H1 (cell line): Measurements from ENCODE around the gene GPC1. TPM values are rescaled to one million over a fixed set of nuclear protein-coding genes. Genes with fewer than 3 reads are reported as not detected.

Source experiments
- CTCF ChIA-PET: fragments of 300-600 bp; sonication (Branson Sonifier 250); formaldehyde crosslinking; loops from one replicate; lab custom pipeline; 2021; ENCODE audit not compliant: partially characterized antibody; lab: Charles Lee
- POLR2A ChIA-PET: fragments of 300-600 bp; sonication (Branson Sonifier 250); formaldehyde crosslinking; loops from one replicate; lab custom pipeline; 2021; ENCODE audit warnings: inconsistent platforms; ENCODE audit not compliant: partially characterized antibody; lab: Charles Lee
- DNase-seq, 2 experiments: peaks; one replicate each; pipeline versions ENCODE4 v3.0.0 to v3.0.0-alpha.2; 2010 to 2022; ENCODE audit warnings: low spot score in 2 of 2, low read depth in 1 of 2, mixed read lengths in 1 of 2
- FAIRE-seq: peaks from 2 replicates; lab custom pipeline; 2011; peaks lifted over from hg19 to GRCh38; lab: Jason Lieb, UNC
- H2AFZ ChIP-seq: 2 replicates; pipeline ENCODE4 v1.8.1; 2012; ENCODE audit warnings: low read length, inconsistent platforms
- H2AK5ac ChIP-seq: 2 replicates; pipeline ENCODE4 v1.6.1; 2013; ENCODE audit warnings: low read depth, low read length
- H2BK120ac ChIP-seq: replicated peaks from 2 replicates; pipeline ENCODE3; 2013; ENCODE audit warnings: low read depth, low read length, inconsistent platforms
- H2BK12ac ChIP-seq: 2 replicates; pipeline ENCODE4 v1.6.1; 2013; ENCODE audit warnings: low read depth, low read length
- H2BK15ac ChIP-seq: 2 replicates; pipeline ENCODE4 v1.6.1; 2013; ENCODE audit warnings: low read length
- H2BK20ac ChIP-seq: 2 replicates; pipeline ENCODE4 v1.6.1; 2013; ENCODE audit warnings: low read length
- H2BK5ac ChIP-seq: 2 replicates; pipeline ENCODE4 v1.6.1; 2013; ENCODE audit warnings: low read depth, low read length
- H3K14ac ChIP-seq: 2 replicates; pipeline ENCODE4 v1.6.1; 2013; ENCODE audit warnings: inconsistent platforms; ENCODE audit not compliant: insufficient read length
- H3K18ac ChIP-seq: 2 replicates; pipeline ENCODE4 v1.6.1; 2013; ENCODE audit warnings: low read length; ENCODE audit errors: extremely low read depth
- H3K23ac ChIP-seq: 2 replicates; pipeline ENCODE4 v1.6.1; 2013; ENCODE audit warnings: inconsistent platforms; ENCODE audit not compliant: insufficient read length
- H3K23me2 ChIP-seq: 2 replicates; pipeline ENCODE4 v1.6.1; 2013; ENCODE audit warnings: low read depth, low read length
- H3K27ac ChIP-seq: 2 replicates; pipeline ENCODE4 v1.6.1; 2011; ENCODE audit warnings: low read depth, low read length, inconsistent platforms
- H3K27me3 ChIP-seq, 4 experiments: replicated peaks in 1 of 4; 1 replicate in 1 of 4; 2 replicates in 3 of 4; pipeline versions ENCODE4 v1.6.1 to v1.8.1; 2011 to 2013; ENCODE audit warnings: low read length in 3 of 4, mild to moderate bottlenecking in 3 of 4, inconsistent platforms in 2 of 4, mixed read lengths in 2 of 4, moderate library complexity in 1 of 4; ENCODE audit not compliant: control insufficient read depth in 3 of 4, insufficient read depth in 3 of 4; ENCODE audit errors: extremely low read depth in 1 of 4
- H3K36me3 ChIP-seq, 4 experiments: 2 replicates each; pipeline versions ENCODE4 v1.6.1 to v1.8.1; 2011 to 2013; ENCODE audit warnings: mild to moderate bottlenecking in 4 of 4, low read length in 3 of 4, moderate library complexity in 2 of 4, control low read depth in 1 of 4, inconsistent platforms in 1 of 4; ENCODE audit not compliant: insufficient read depth in 4 of 4, control insufficient read depth in 2 of 4
- H3K4ac ChIP-seq: replicated peaks from 2 replicates; pipeline ENCODE3; 2013; ENCODE audit warnings: low read length, low read depth, mixed read lengths, inconsistent platforms; ENCODE audit not compliant: insufficient read length
- H3K4me1 ChIP-seq, 4 experiments: replicated peaks in 1 of 4; 1 replicate in 1 of 4; 2 replicates in 3 of 4; pipeline versions ENCODE4 v1.6.1 to v1.8.1; 2011 to 2013; ENCODE audit warnings: low read length in 3 of 4, inconsistent platforms in 2 of 4, mixed read lengths in 1 of 4; ENCODE audit not compliant: insufficient read depth in 4 of 4, control insufficient read depth in 3 of 4
- H3K4me2 ChIP-seq, 2 experiments: 2 replicates each; pipeline versions ENCODE4 v1.6.1 to v1.8.1; 2011 to 2013; ENCODE audit warnings: low read depth in 2 of 2, low read length in 2 of 2, control low read depth in 1 of 2, inconsistent platforms in 1 of 2, mild to moderate bottlenecking in 1 of 2; ENCODE audit not compliant: insufficient read depth in 1 of 2
- H3K4me3 ChIP-seq, 4 experiments: fragments of 200-600, 300-600 bp in 1 of 4; sonication (generic), shearing (Covaris generic), sonication (Bioruptor Twin) in 1 of 4; 2 replicates each; pipeline versions ENCODE4 v1.5.1 to v1.8.1; 2011 to 2016; ENCODE audit warnings: low read length in 4 of 4, low read depth in 3 of 4, control low read depth in 2 of 4, inconsistent platforms in 2 of 4, mild to moderate bottlenecking in 2 of 4, mixed read lengths in 1 of 4, moderate library complexity in 1 of 4; ENCODE audit not compliant: insufficient read depth in 2 of 4; ENCODE audit errors: extremely low read depth in 1 of 4
- H3K56ac ChIP-seq: replicated peaks from 2 replicates; pipeline ENCODE3; 2013; ENCODE audit warnings: low read depth, mild to moderate bottlenecking, mixed read lengths, low read length, inconsistent platforms; ENCODE audit not compliant: insufficient read length
- H3K79me1 ChIP-seq: 2 replicates; pipeline ENCODE4 v1.6.1; 2013; ENCODE audit warnings: low read depth, low read length, control low read depth
- H3K79me2 ChIP-seq, 2 experiments: 2 replicates each; pipeline versions ENCODE4 v1.6.1 to v1.8.1; 2012 to 2013; ENCODE audit warnings: low read length in 2 of 2, mild to moderate bottlenecking in 2 of 2, inconsistent platforms in 1 of 2; ENCODE audit not compliant: insufficient read depth in 2 of 2, control insufficient read depth in 1 of 2
- H3K9ac ChIP-seq, 4 experiments: replicated peaks in 1 of 4; 1 replicate in 1 of 4; 2 replicates in 3 of 4; pipeline versions ENCODE4 v1.6.1 to v1.8.1; 2011 to 2013; ENCODE audit warnings: low read depth in 3 of 4, low read length in 3 of 4, control low read depth in 2 of 4, mild to moderate bottlenecking in 2 of 4, moderate library complexity in 2 of 4, inconsistent platforms in 1 of 4; ENCODE audit errors: extremely low read depth in 1 of 4
- H3K9me3 ChIP-seq, 2 experiments: 2 replicates each; pipeline versions ENCODE4 v1.6.1 to v1.8.1; 2012 to 2013; ENCODE audit warnings: mild to moderate bottlenecking in 2 of 2, moderate library complexity in 2 of 2, control low read depth in 1 of 2, inconsistent platforms in 1 of 2, low read depth in 1 of 2, low read length in 1 of 2, mixed read lengths in 1 of 2; ENCODE audit not compliant: insufficient read depth in 2 of 2
- H4K20me1 ChIP-seq, 2 experiments: replicated peaks in 1 of 2; 2 replicates each; pipeline versions ENCODE3 to v1.8.1; 2011 to 2013; ENCODE audit warnings: inconsistent platforms in 2 of 2, low read length in 2 of 2, mild to moderate bottlenecking in 1 of 2; ENCODE audit not compliant: insufficient read depth in 2 of 2, control insufficient read depth in 1 of 2
- H4K5ac ChIP-seq: 2 replicates; pipeline ENCODE4 v1.6.1; 2013; ENCODE audit warnings: low read length, low read depth, mixed read lengths, inconsistent platforms; ENCODE audit not compliant: insufficient read length
- H4K8ac ChIP-seq: 2 replicates; pipeline ENCODE4 v1.8.0; 2013; ENCODE audit warnings: mild to moderate bottlenecking, moderate library complexity, low read length, inconsistent platforms; ENCODE audit not compliant: insufficient read depth; ENCODE audit errors: extremely low read depth
- H4K91ac ChIP-seq: replicated peaks from 2 replicates; pipeline ENCODE3; 2013; ENCODE audit warnings: low read length, mixed read lengths, inconsistent platforms; ENCODE audit not compliant: insufficient read length
- CREB1 ChIP-seq: IDR thresholded peaks from 2 replicates; pipeline ENCODE4 v1.6.1; 2012; ENCODE audit warnings: inconsistent platforms
- EZH2 ChIP-seq: fragments of 200-600 bp; sonication (generic); IDR thresholded peaks from 2 replicates; pipeline ENCODE4 v1.7.1; 2012; ENCODE audit warnings: low read depth, mild to moderate bottlenecking, moderate library complexity, low read length, inconsistent platforms; ENCODE audit not compliant: severe bottlenecking
- SUZ12 ChIP-seq: fragments of 200-600 bp; sonication (generic); IDR thresholded peaks from 2 replicates; pipeline ENCODE4 v1.6.1; 2012; ENCODE audit warnings: mild to moderate bottlenecking, inconsistent platforms, low read length, moderate library complexity, mixed read lengths
- TBP ChIP-seq: IDR thresholded peaks from 2 replicates; pipeline ENCODE4 v1.6.1; 2011; ENCODE audit warnings: low read depth, low read length, improper control_type of control experiment
- TCF12 ChIP-seq: IDR thresholded peaks from 2 replicates; pipeline ENCODE4 v1.6.1; 2011; ENCODE audit warnings: low read depth, mild to moderate bottlenecking, low read length
- WGBS, 2 experiments: shearing (Covaris generic) in 1 of 2; methylation state at CpG; one replicate each; pipeline versions ENCODE4 v1.1.6 to v1.1.7; 2013 to 2015; ENCODE audit warnings: low lambda C conversion rate in 2 of 2, mixed read lengths in 2 of 2, inconsistent platforms in 1 of 2, low coverage in 1 of 2, missing lambda C conversion rate in 1 of 2; ENCODE audit not compliant: insufficient replicate concordance in 2 of 2, insufficient coverage in 1 of 2, insufficient read length in 1 of 2; ENCODE audit errors: extremely low coverage in 1 of 2, missing lambda C conversion rate in 1 of 2; 5-methylcytosine and 5-hydroxymethylcytosine counted together
- polyA plus RNA-seq, 7 experiments: library from polyadenylated mRNA; depleted of rRNA in 3 of 7; stranded (reverse) in 5 of 7; unstranded in 2 of 7; fragments of >200 nt in 5 of 7; fragments of 200-250 nt in 2 of 7; gene quantifications; 1 replicate in 5 of 7; 2 replicates in 1 of 7; 4 replicates in 1 of 7; pipeline versions ENCODE4 v1.2.1 to v1.2.3, GENCODE V29; 2011 to 2013; ENCODE audit warnings: missing spikeins in 2 of 7, mixed read lengths in 2 of 7
- total RNA-seq: library from RNA; stranded (reverse); fragmentation: NEBNext Ultra II Directional; extraction: Animal tissue kit (Norgen Biotek cat#: 25700); gene quantifications from 2 replicates; pipeline ENCODE4 v1.2.1, GENCODE V29; 2021

The GPC1 gene
- total and polyA plus RNA-seq, 2 of the 8 experiments (the other 6 are each of a cell fraction or from before 2014, with no cell fraction given), result 21.9 to 28.3 TPM

DNA sequence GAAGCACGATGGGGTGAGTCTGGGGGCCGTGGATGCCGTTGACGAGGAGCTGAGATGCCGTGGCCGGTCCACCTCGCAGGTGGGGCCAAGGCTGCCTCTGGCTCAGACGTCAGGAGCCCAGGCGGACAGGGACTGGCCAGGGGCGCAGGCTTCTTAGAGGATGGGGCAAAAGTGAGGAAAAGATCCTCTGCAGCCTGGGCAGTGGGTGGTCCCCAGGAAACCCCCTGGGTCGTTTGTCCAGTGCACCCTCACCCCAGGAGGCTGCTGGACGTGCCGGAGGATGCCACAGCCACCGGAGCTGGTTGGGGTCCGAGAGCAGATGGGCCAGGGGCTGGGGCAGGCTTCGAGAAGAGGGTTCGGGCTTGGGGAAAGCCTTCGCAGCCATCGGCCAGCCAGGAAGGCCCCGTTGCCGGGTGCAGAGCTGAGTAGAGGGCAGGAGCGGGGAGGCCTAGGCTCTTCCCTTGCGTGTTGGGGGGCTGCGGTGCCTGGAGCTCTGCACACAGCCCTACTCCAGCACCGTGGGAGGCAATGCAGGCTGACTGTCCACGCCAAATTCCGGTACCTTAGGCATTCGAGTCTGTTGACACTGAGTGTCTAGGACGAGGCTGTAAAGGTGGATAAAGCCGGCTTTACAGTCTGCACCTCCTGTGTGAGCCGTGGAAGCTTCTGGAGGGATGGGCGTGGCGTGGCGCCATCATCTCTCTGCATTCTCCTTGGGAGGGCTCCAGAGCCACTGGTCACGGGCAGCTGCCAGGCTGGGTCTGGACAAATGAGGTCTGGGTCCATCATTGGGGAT, 18.8 kb downstream of the GPC1 start:
- H3K14ac ChIP-seq, result no peak overlapping the region
- H4K8ac ChIP-seq, result no peak overlapping the region
- peaks cover 2 to 68% (median 44%) of the 10 kb centered on the region in 4 experiments for H3K4me1 ChIP-seq
- no peak overlapping the region for H3K4ac ChIP-seq
- no peaks in the 10 kb centered on the region for H3K9me3 ChIP-seq
- no peak overlapping the region for H2BK120ac ChIP-seq
- H3K56ac ChIP-seq, result no peak overlapping the region
- no peak for TF ChIP-seq CREB1
- peak; percentile 45; the same call in 1 of the 2 replicates for TF ChIP-seq SUZ12
- no peak for TF ChIP-seq TCF12
- TF ChIP-seq EZH2, result peak; percentile 46
- TF ChIP-seq TBP, result no peak
- no peaks in the 10 kb centered on the region; a peak in 1 of 8 replicates for H3K36me3 ChIP-seq
- H3K9ac ChIP-seq, result no peak overlapping the region
- H3K27ac ChIP-seq, result no peak overlapping the region
- FAIRE-seq, result no peak
- 0 out of 2 replicates have a peak overlapping the region, but pooled peaks have one; percentile 52 for H2BK5ac ChIP-seq
- peak overlapping the region in 2 of 4 experiments; percentile 27 to 57; a peak in 5 of 8 replicates for H3K4me3 ChIP-seq
- H2AK5ac ChIP-seq, result no peak overlapping the region
- POLR2A ChIA-PET, result interaction anchor here (1.5 to 2.8 kb wide), 2 partner anchors 18 to 20 kb away, joined by 3 to 12 read pairs; partner anchors contain the start of gene GPC1
- peak overlapping the region; percentile 43 to 88; a peak in 3 of 4 replicates for H3K4me2 ChIP-seq
- H3K23ac ChIP-seq, result no peak overlapping the region
- 49% methylated on average over 19 of the region's 35 CpGs; no CpG with 5 or more reads in 1 of the 2 experiments for WGBS, 2 experiments
- CTCF ChIA-PET, result interaction anchor here (0.7 to 2.7 kb wide), 5 partner anchors 13 to 189 kb away, joined by 3 to 13 read pairs (median 3); no protein-coding TSS in a partner anchor
- H4K91ac ChIP-seq, result no peak overlapping the region
- H4K20me1 ChIP-seq, result peaks cover 44 to 46% of the 10 kb centered on the region in 2 experiments
- no peak overlapping the region for H4K5ac ChIP-seq
- peaks cover 7% of the 10 kb centered on the region; the same call in 1 of the 2 replicates for H3K23me2 ChIP-seq
- no peak overlapping the region for H2BK20ac ChIP-seq
- H3K79me1 ChIP-seq, result no peaks in the 10 kb centered on the region; the same call in 1 of the 2 replicates
- no peak overlapping the region for H2AFZ ChIP-seq
- H3K79me2 ChIP-seq, result no peaks in the 10 kb centered on the region
- peaks cover 15 to 35% (median 28%) of the 10 kb centered on the region in 4 experiments for H3K27me3 ChIP-seq
- no peak overlapping the region; the same call in 1 of the 2 replicates for H3K18ac ChIP-seq
- H2BK15ac ChIP-seq, result no peak overlapping the region
- H2BK12ac ChIP-seq, result peak overlapping the region; percentile 60; the same call in 1 of the 2 replicates
- no peak for DNase-seq
